Effector memory CD4-positive, alpha-beta T cell (primary cell): ENCODE measurements around the gene NECTIN3.

Source experiments
- DNase-seq, 3 donors: peaks; one replicate each; pipeline ENCODE4 v3.0.0-alpha.2; 2020
- H3K27ac ChIP-seq: 2 replicates; pipeline ENCODE4 v1.7.0; 2013; ENCODE audit warnings: mild to moderate bottlenecking, low read length, moderate library complexity; ENCODE audit not compliant: insufficient read depth, poor library complexity, severe bottlenecking
- H3K27me3 ChIP-seq: replicated peaks from 2 replicates; pipeline ENCODE4 v1.7.0; 2013; ENCODE audit warnings: mild to moderate bottlenecking, low read length; ENCODE audit not compliant: insufficient read depth, control insufficient read depth, poor library complexity, severe bottlenecking
- H3K36me3 ChIP-seq: 2 replicates; pipeline ENCODE4 v1.7.0; 2013; ENCODE audit warnings: mild to moderate bottlenecking, low read length, moderate library complexity; ENCODE audit not compliant: control insufficient read depth, insufficient read depth
- H3K4me1 ChIP-seq: 2 replicates; pipeline ENCODE4 v1.7.0; 2013; ENCODE audit warnings: low read length, mild to moderate bottlenecking; ENCODE audit not compliant: control insufficient read depth, insufficient read depth, poor library complexity, severe bottlenecking
- H3K4me3 ChIP-seq: 2 replicates; pipeline ENCODE4 v1.7.0; 2013; ENCODE audit warnings: low read length, low read depth, mild to moderate bottlenecking; ENCODE audit not compliant: insufficient read depth, poor library complexity, severe bottlenecking
- H3K9me3 ChIP-seq: 2 replicates; pipeline ENCODE4 v1.7.0; 2013; ENCODE audit warnings: mild to moderate bottlenecking, low read length, moderate library complexity; ENCODE audit not compliant: control insufficient read depth
- total RNA-seq, 3 donors: gene quantifications; one replicate each; lab custom pipeline; 2026; lab: John Stamatoyannopoulos, UW

NECTIN3 gene
- 9.1 to 17.9 (median 13.5) reads per million in 3 donors for total RNA-seq

GRCh38 chr3:111071257-111072030, at the start of gene NECTIN3:
TSS of gene NECTIN3 (plus strand) at chr3:111071816. CDS start at chr3:111072018, 202 bp downstream.
- Histone ChIP-seq H3K27ac (peak within 1 kb of the TSS; percentile 60), H3K4me3 (peak within 1 kb of the TSS; percentile 91), H3K4me1 (peaks cover 16% of the 10 kb centered on the region), H3K36me3 (no peaks in the 10 kb centered on the region), H3K27me3 (no peaks in the 10 kb centered on the region), H3K9me3 (no peaks in the 10 kb centered on the region)
- DNase-seq = peak; percentile 82 to 86 (median 84)

GRCh38 chr3:111027868-111028267, 43.7 kb upstream of the NECTIN3 start:
- no peaks in the 10 kb centered on the region for H3K9me3 ChIP-seq
- H3K4me1 ChIP-seq = no peaks in the 10 kb centered on the region
- H3K27me3 ChIP-seq = no peaks in the 10 kb centered on the region
- no peak overlapping the region for H3K27ac ChIP-seq
- H3K36me3 ChIP-seq = no peaks in the 10 kb centered on the region
- H3K4me3 ChIP-seq = no peak overlapping the region
- no peak for DNase-seq

GRCh38 chr3:111031538-111031937, 40.1 kb upstream of the NECTIN3 start:
- no peak for DNase-seq
- H3K27me3 ChIP-seq = no peaks in the 10 kb centered on the region
- no peaks in the 10 kb centered on the region for H3K4me1 ChIP-seq
- no peaks in the 10 kb centered on the region for H3K36me3 ChIP-seq
- no peaks in the 10 kb centered on the region for H3K9me3 ChIP-seq
- H3K27ac ChIP-seq = no peak overlapping the region
- H3K4me3 ChIP-seq = no peak overlapping the region

GRCh38 chr3:111032677-111033076, 38.9 kb upstream of the NECTIN3 start:
- no peak overlapping the region for H3K4me3 ChIP-seq
- no peaks in the 10 kb centered on the region for H3K9me3 ChIP-seq
- DNase-seq = no peak
- H3K36me3 ChIP-seq = no peaks in the 10 kb centered on the region
- H3K27me3 ChIP-seq = no peaks in the 10 kb centered on the region
- H3K4me1 ChIP-seq = no peaks in the 10 kb centered on the region
- no peak overlapping the region for H3K27ac ChIP-seq

- no peak overlapping the region for H3K27ac ChIP-seq
- no peaks in the 10 kb centered on the region for H3K27me3 ChIP-seq
- H3K4me3 ChIP-seq = no peak overlapping the region
- no peak for DNase-seq
- H3K4me1 ChIP-seq = no peaks in the 10 kb centered on the region
- H3K36me3 ChIP-seq = no peaks in the 10 kb centered on the region
- no peaks in the 10 kb centered on the region for H3K9me3 ChIP-seq
These were observed 38.1 kb upstream of the NECTIN3 start for GRCh38 chr3:111033470-111034050.

GRCh38 chr3:111035316-111035715, 36.3 kb upstream of the NECTIN3 start:
- H3K9me3 ChIP-seq = no peaks in the 10 kb centered on the region
- DNase-seq = no peak

GRCh38 chr3:111035902-111036301, 35.7 kb upstream of the NECTIN3 start:
- no peak for DNase-seq
- no peaks in the 10 kb centered on the region for H3K9me3 ChIP-seq
- no peak overlapping the region for H3K4me3 ChIP-seq
- no peaks in the 10 kb centered on the region for H3K27me3 ChIP-seq
- no peaks in the 10 kb centered on the region for H3K4me1 ChIP-seq
- no peak overlapping the region for H3K27ac ChIP-seq
- H3K36me3 ChIP-seq = no peaks in the 10 kb centered on the region

More at GRCh38 chr3:111035316-111035715, 36.3 kb upstream of the NECTIN3 start:
- H3K27ac ChIP-seq = no peak overlapping the region
- no peaks in the 10 kb centered on the region for H3K27me3 ChIP-seq
- no peaks in the 10 kb centered on the region for H3K4me1 ChIP-seq
- no peak overlapping the region for H3K4me3 ChIP-seq
- H3K36me3 ChIP-seq = no peaks in the 10 kb centered on the region

GRCh38 chr3:111040959-111041358, 30.7 kb upstream of the NECTIN3 start:
- no peaks in the 10 kb centered on the region for H3K4me1 ChIP-seq
- no peaks in the 10 kb centered on the region for H3K9me3 ChIP-seq
- no peaks in the 10 kb centered on the region for H3K27me3 ChIP-seq
- H3K36me3 ChIP-seq = no peaks in the 10 kb centered on the region
- H3K4me3 ChIP-seq = no peak overlapping the region
- DNase-seq = no peak
- no peak overlapping the region for H3K27ac ChIP-seq

GRCh38 chr3:111045564-111045963, 26.1 kb upstream of the NECTIN3 start:
- no peak for DNase-seq
- no peaks in the 10 kb centered on the region for H3K4me1 ChIP-seq
- H3K36me3 ChIP-seq = no peaks in the 10 kb centered on the region
- H3K27ac ChIP-seq = no peak overlapping the region
- no peaks in the 10 kb centered on the region for H3K9me3 ChIP-seq
- no peaks in the 10 kb centered on the region for H3K27me3 ChIP-seq
- no peak overlapping the region for H3K4me3 ChIP-seq

- no peak for DNase-seq
- Histone ChIP-seq H3K36me3 (no peaks in the 10 kb centered on the region), H3K27ac (no peak overlapping the region), H3K27me3 (no peaks in the 10 kb centered on the region), H3K4me1 (no peaks in the 10 kb centered on the region), H3K9me3 (no peaks in the 10 kb centered on the region), H3K4me3 (no peak overlapping the region)
These were observed 24.6 kb upstream of the NECTIN3 start for GRCh38 chr3:111047042-111047441.
